WTC11 (cell line): Measurements from ENCODE around the gene SHISA7. TPM values are rescaled to one million over a fixed set of nuclear protein-coding genes. Genes with fewer than 3 reads are reported as not detected.
"Not testable (repeated sequence)": the region's sequence is repeated elsewhere in the genome, so short reads cannot be mapped to it uniquely, and the experiment has no call there.

ENCODE experiments used
- ATAC-seq: fragments of 200-7000 bp; cut with Tn5 transposase; 2 replicates; pipeline ENCODE4 v1.10.0; 2021; ENCODE audit warnings: mild to moderate bottlenecking, moderate library complexity
- CTCF ChIA-PET: fragments of 300-600 bp; sonication (Branson Sonifier 250); formaldehyde crosslinking; loops from one replicate; lab custom pipeline; 2021; ENCODE audit warnings: antibody characterized with exemption; lab: Charles Lee
- POLR2A ChIA-PET: fragments of 350-600 bp; sonication (Branson Sonifier 250); formaldehyde crosslinking; loops from one replicate; lab custom pipeline; 2021; ENCODE audit warnings: antibody characterized with exemption; lab: Charles Lee
- DNase-seq: peaks from one replicate; pipeline ENCODE4 v3.0.0; 2021; ENCODE audit warnings: low spot score
- H3K27ac Mint-ChIP-seq: 2 replicates; pipeline ENCODE4 v1.8.0; 2021; ENCODE audit warnings: mixed read lengths
- H3K27me3 Mint-ChIP-seq: 2 replicates; pipeline ENCODE4 v1.8.0; 2021; ENCODE audit warnings: low read depth, mild to moderate bottlenecking, moderate library complexity, mixed read lengths
- H3K36me3 Mint-ChIP-seq: 2 replicates; pipeline ENCODE4 v1.8.0; 2021; ENCODE audit warnings: mixed read lengths
- H3K4me1 Mint-ChIP-seq: 2 replicates; pipeline ENCODE4 v1.8.0; 2022; ENCODE audit warnings: mixed read lengths
- H3K4me3 Mint-ChIP-seq: 2 replicates; pipeline ENCODE4 v1.8.0; 2021; ENCODE audit warnings: mild to moderate bottlenecking, moderate library complexity, mixed read lengths
- H3K9me3 Mint-ChIP-seq: 2 replicates; pipeline ENCODE4 v1.8.0; 2021; ENCODE audit warnings: mixed read lengths
- ATF2 ChIP-seq: sonication (generic); formaldehyde crosslinking; IDR thresholded peaks from 2 replicates; pipeline ENCODE4 v1.8.1; 2022; ENCODE audit warnings: low read depth, missing genetic modification reagents, borderline replicate concordance
- E2F1 ChIP-seq: sonication (generic); formaldehyde crosslinking; IDR thresholded peaks from 2 replicates; pipeline ENCODE4 v1.8.0; 2022; ENCODE audit warnings: mild to moderate bottlenecking, missing genetic modification reagents
- EMX1 ChIP-seq: fragments of 250-450 bp; sonication (Bioruptor Pico); IDR thresholded peaks from 2 replicates; pipeline ENCODE4 v1.8.0; 2021; ENCODE audit warnings: mild to moderate bottlenecking
- ERG ChIP-seq: fragments of 250-450 bp; sonication (Bioruptor Pico); IDR thresholded peaks from 2 replicates; pipeline ENCODE4 v1.8.0; 2021; ENCODE audit warnings: mild to moderate bottlenecking
- FOXK1 ChIP-seq: sonication (generic); formaldehyde crosslinking; IDR thresholded peaks from 2 replicates; pipeline ENCODE4 v1.8.0; 2022; ENCODE audit warnings: mild to moderate bottlenecking, moderate library complexity, missing genetic modification reagents
- HMGA2 ChIP-seq: fragments of 250-450 bp; sonication (Bioruptor Pico); IDR thresholded peaks from 2 replicates; pipeline ENCODE4 v1.4.0; 2021; ENCODE audit warnings: mild to moderate bottlenecking, moderate library complexity
- IRF1 ChIP-seq: sonication (generic); formaldehyde crosslinking; IDR thresholded peaks from 2 replicates; pipeline ENCODE4 v1.8.0; 2023; ENCODE audit warnings: missing genetic modification reagents
- JAZF1 ChIP-seq: fragments of 250-450 bp; sonication (Bioruptor Pico); IDR thresholded peaks from 2 replicates; pipeline ENCODE4 v1.9.0; 2021; ENCODE audit warnings: moderate library complexity, mild to moderate bottlenecking, inconsistent platforms
- JUN ChIP-seq: sonication (generic); formaldehyde crosslinking; IDR thresholded peaks from 2 replicates; pipeline ENCODE4 v1.8.0; 2023; ENCODE audit warnings: mild to moderate bottlenecking, missing genetic modification reagents
- KAT7 ChIP-seq: sonication (generic); formaldehyde crosslinking; IDR thresholded peaks from 2 replicates; pipeline ENCODE4 v1.8.1; 2023; ENCODE audit warnings: missing genetic modification reagents, mild to moderate bottlenecking, borderline replicate concordance
- MXD4 ChIP-seq: fragments of 250-450 bp; sonication (Bioruptor Pico); IDR thresholded peaks from 2 replicates; pipeline ENCODE4 v1.8.0; 2021; ENCODE audit warnings: mild to moderate bottlenecking, moderate library complexity, borderline replicate concordance
- NFE2L1 ChIP-seq: sonication (generic); formaldehyde crosslinking; IDR thresholded peaks from 2 replicates; pipeline ENCODE4 v1.8.1; 2023; ENCODE audit warnings: missing genetic modification reagents
- OVOL2 ChIP-seq: fragments of 250-450 bp; sonication (Bioruptor Pico); IDR thresholded peaks from 2 replicates; pipeline ENCODE4 v1.9.0; 2021; ENCODE audit warnings: mild to moderate bottlenecking, borderline replicate concordance
- USF1 ChIP-seq: sonication (generic); formaldehyde crosslinking; IDR thresholded peaks from 2 replicates; pipeline ENCODE4 v1.8.0; 2022; ENCODE audit warnings: mild to moderate bottlenecking, missing genetic modification reagents
- USF2 ChIP-seq: sonication (generic); formaldehyde crosslinking; IDR thresholded peaks from 2 replicates; pipeline ENCODE4 v1.8.1; 2023; ENCODE audit warnings: mild to moderate bottlenecking, missing genetic modification reagents, moderate library complexity
- ZBTB43 ChIP-seq: sonication (generic); formaldehyde crosslinking; IDR thresholded peaks from 2 replicates; pipeline ENCODE4 v1.8.1; 2023; ENCODE audit warnings: mild to moderate bottlenecking, missing genetic modification reagents
- ZNF121 ChIP-seq: sonication (generic); formaldehyde crosslinking; IDR thresholded peaks from 2 replicates; pipeline ENCODE4 v1.8.0; 2023; ENCODE audit warnings: missing genetic modification reagents
- total RNA-seq: library from RNA; stranded (reverse); gene quantifications from 3 replicates; pipeline ENCODE4 v1.2.3, GENCODE V29; 2021

Gene SHISA7
- total RNA-seq, 1 experiment from 2014 or later = 0.79 TPM

GRCh38 chr19:55451163-55451964 lies 8.3 kb upstream of the SHISA7 start (continued):
- TF ChIP-seq USF1 (CRISPR knock-in tag) = no peak
- no peak for TF ChIP-seq ZNF121 (CRISPR knock-in tag)
- no peak for TF ChIP-seq ATF2 (CRISPR knock-in tag)
- TF ChIP-seq, all 79 proteins: peak for 0

GRCh38 chr19:55449469-55449868 lies 6.4 kb upstream of the SHISA7 start:
- H3K27me3 Mint-ChIP-seq = peaks cover 32% of the 10 kb centered on the region
- H3K4me3 Mint-ChIP-seq = no peak overlapping the region
- no peaks in the 10 kb centered on the region for H3K36me3 Mint-ChIP-seq
- POLR2A ChIA-PET = no interaction called here
- CTCF ChIA-PET = interaction anchor here (0.5 to 1.4 kb wide), 3 partner anchors 18 to 304 kb away, joined by 3 to 5 read pairs (median 3); no protein-coding TSS in a partner anchor
- no peak overlapping the region for H3K27ac Mint-ChIP-seq
- ATAC-seq = no peak
- no peak for DNase-seq
- TF ChIP-seq HMGA2 (no peak), JAZF1 (CRISPR knock-in tag) (no peak), IRF1 (CRISPR knock-in tag) (no peak), USF1 (CRISPR knock-in tag) (no peak), USF2 (CRISPR knock-in tag) (no peak), JUN (CRISPR knock-in tag) (no peak), E2F1 (CRISPR knock-in tag) (no peak), MXD4 (CRISPR knock-in tag) (no peak), ERG (no peak), FOXK1 (CRISPR knock-in tag) (no peak), KAT7 (CRISPR knock-in tag) (no peak), OVOL2 (CRISPR knock-in tag) (no peak), ZBTB43 (CRISPR knock-in tag) (no peak), NFE2L1 (CRISPR knock-in tag) (no peak), EMX1 (CRISPR knock-in tag) (no peak)
- H3K4me1 Mint-ChIP-seq = 0 out of 2 replicates have a peak, but pooled peaks cover 4% of the 10 kb centered on the region
- H3K9me3 Mint-ChIP-seq = no peaks in the 10 kb centered on the region

GRCh38 chr19:55448175-55448490 lies 5.0 kb upstream of the SHISA7 start:
- H3K4me3 Mint-ChIP-seq, DNase-seq, POLR2A ChIA-PET, H3K36me3 Mint-ChIP-seq, H3K4me1 Mint-ChIP-seq, ATAC-seq, H3K27ac Mint-ChIP-seq, H3K9me3 Mint-ChIP-seq, CTCF ChIA-PET: not testable (repeated sequence)
- H3K27me3 Mint-ChIP-seq = peaks cover 28% of the 10 kb centered on the region
